HepG2 (cell line): Measurements from ENCODE around the gene TGIF1. TPM values are rescaled to one million over a fixed set of nuclear protein-coding genes. Genes with fewer than 3 reads are reported as not detected.

ENCODE experiments used
- ATAC-seq: fragments of 200-7000 bp; cut with Tn5 transposase; 3 replicates; pipeline ENCODE4 v1.9.1; 2020; ENCODE audit warnings: mild to moderate bottlenecking, moderate library complexity
- BruUV-seq: library from RNA; stranded (reverse); fragments of 400-500 nt; replicated peaks from 2 replicates; lab custom pipeline; 2021; lab: Mats Ljungman, UMichigan
- CTCF ChIA-PET: fragments of 300-600 bp; formaldehyde crosslinking; extraction: SDS; loops from one replicate; lab custom pipeline; 2021; ENCODE audit warnings: low total read pairs, inconsistent platforms, low intra/inter-chr PET ratio; lab: Yijun Ruan, JAX
- POLR2A ChIA-PET: fragments of 350-600 bp; sonication (Branson Sonifier 250); formaldehyde crosslinking; loops from one replicate; lab custom pipeline; 2020; ENCODE audit warnings: antibody characterized with exemption, inconsistent platforms; lab: Yijun Ruan, JAX
- DNase-seq: peaks from one replicate; pipeline ENCODE4 v3.0.0-alpha.2; 2015; ENCODE audit warnings: low spot score
- FAIRE-seq: peaks from 3 replicates; lab custom pipeline; 2011; peaks lifted over from hg19 to GRCh38; lab: Jason Lieb, UNC
- H2AFZ ChIP-seq: one replicate; pipeline ENCODE4 v1.6.1; 2011; ENCODE audit warnings: low read length, inconsistent platforms
- H3K27ac ChIP-seq: fragments of 300-600 bp; 3 replicates; pipeline ENCODE4 v1.8.0; 2011; ENCODE audit warnings: mixed run types, mild to moderate bottlenecking, mixed read lengths, low read length, inconsistent platforms; ENCODE audit not compliant: insufficient read depth; ENCODE audit errors: extremely low read length
- H3K27me3 ChIP-seq, 2 experiments: fragments of 200-600 bp in 1 of 2; 2 replicates in 1 of 2; 3 replicates in 1 of 2; pipeline versions ENCODE4 v1.6.0 to v1.8.0; 2011; ENCODE audit warnings: low read length in 2 of 2, mild to moderate bottlenecking in 2 of 2, moderate library complexity in 2 of 2, inconsistent platforms in 1 of 2; ENCODE audit not compliant: insufficient read depth in 2 of 2, control insufficient read depth in 1 of 2
- H3K36me3 ChIP-seq, 2 experiments: fragments of 200-600 bp in 1 of 2; replicated peaks in 1 of 2; 2 replicates in 1 of 2; 3 replicates in 1 of 2; pipeline versions ENCODE4 v1.5.1 to v1.8.0; 2011; ENCODE audit warnings: low read length in 2 of 2, inconsistent platforms in 1 of 2; ENCODE audit not compliant: insufficient read depth in 2 of 2, control insufficient read depth in 1 of 2
- H3K4me1 ChIP-seq: 2 replicates; pipeline ENCODE4 v1.5.1; 2012; ENCODE audit warnings: low read length, inconsistent platforms; ENCODE audit not compliant: insufficient read depth
- H3K4me2 ChIP-seq: 2 replicates; pipeline ENCODE4 v1.6.0; 2011; ENCODE audit warnings: low read depth, low read length, inconsistent platforms
- H3K4me3 ChIP-seq, 3 experiments: fragments of 200-600 bp in 1 of 3; sonication (generic), shearing (Covaris generic) in 1 of 3; replicated peaks in 1 of 3; 2 replicates each; pipeline ENCODE4 v1.5.1; 2011 to 2016; ENCODE audit warnings: low read length in 3 of 3, inconsistent platforms in 2 of 3, low read depth in 2 of 3, mild to moderate bottlenecking in 2 of 3, control low read depth in 1 of 3, mixed read lengths in 1 of 3; ENCODE audit not compliant: insufficient read depth in 1 of 3
- H3K79me2 ChIP-seq: one replicate; pipeline ENCODE4 v1.6.1; 2011; ENCODE audit warnings: low read length, inconsistent platforms; ENCODE audit not compliant: insufficient read depth
- H3K9ac ChIP-seq: 2 replicates; pipeline ENCODE4 v1.6.0; 2011; ENCODE audit warnings: mild to moderate bottlenecking, low read depth, low read length, inconsistent platforms; ENCODE audit not compliant: insufficient read depth
- H3K9me3 ChIP-seq: 2 replicates; pipeline ENCODE4 v1.5.1; 2012; ENCODE audit warnings: mild to moderate bottlenecking, low read length
- H4K20me1 ChIP-seq: 2 replicates; pipeline ENCODE4 v1.6.0; 2011; ENCODE audit warnings: inconsistent platforms, mild to moderate bottlenecking, low read length, moderate library complexity; ENCODE audit not compliant: insufficient read depth
- FOXO1 ChIP-seq: sonication (generic); formaldehyde crosslinking; IDR thresholded peaks from 2 replicates; pipeline ENCODE4 v1.4.0; 2020; ENCODE audit warnings: missing genetic modification reagents
- HNF1A ChIP-seq, 2 experiments: sonication (generic) in 1 of 2; formaldehyde crosslinking in 1 of 2; IDR thresholded peaks; 2 replicates each; pipeline versions ENCODE4 v1.4.0 to v1.6.1; 2016 to 2020; ENCODE audit warnings: borderline replicate concordance in 1 of 2, low read depth in 1 of 2, mild to moderate bottlenecking in 1 of 2, missing genetic modification reagents in 1 of 2
- HNF4A ChIP-seq: sonication (generic); formaldehyde crosslinking; IDR thresholded peaks from 2 replicates; pipeline ENCODE4 v1.4.0; 2020; ENCODE audit warnings: missing genetic modification reagents
- PCBP2 ChIP-seq: fragments of 200-400 bp; formaldehyde crosslinking; optimal IDR thresholded peaks from 2 replicates; pipeline ENCODE3; 2018; ENCODE audit warnings: low read length, low read depth; ENCODE audit not compliant: poor library complexity, severe bottlenecking
- RARA ChIP-seq: IDR thresholded peaks from 2 replicates; pipeline ENCODE4 v1.6.1; 2016; ENCODE audit warnings: missing genetic modification reagents, missing compliant biosample characterization
- ZNF124 ChIP-seq: sonication (generic); formaldehyde crosslinking; IDR thresholded peaks from 2 replicates; pipeline ENCODE4 v1.4.0; 2020; ENCODE audit warnings: missing genetic modification reagents
- ZNF251 ChIP-seq: sonication (generic); formaldehyde crosslinking; IDR thresholded peaks from 2 replicates; pipeline ENCODE4 v1.9.0; 2021; ENCODE audit warnings: mild to moderate bottlenecking, missing genetic modification reagents
- ZNF44 ChIP-seq: sonication (generic); formaldehyde crosslinking; IDR thresholded peaks from 2 replicates; pipeline ENCODE4 v1.5.1; 2020; ENCODE audit warnings: mild to moderate bottlenecking, missing genetic modification reagents
- ZNF629 ChIP-seq: sonication (generic); formaldehyde crosslinking; conservative IDR thresholded peaks from 2 replicates; pipeline ENCODE4 v1.5.0; 2020; ENCODE audit warnings: missing genetic modification reagents
- WGBS: methylation state at CpG from one replicate; pipeline ENCODE4 v1.1.6; 2017; ENCODE audit warnings: low lambda C conversion rate; 5-methylcytosine and 5-hydroxymethylcytosine counted together
- in situ Hi-C: cut with HindIII; loops from 2 replicates; pipeline ENCODE4 v1.10.0; 2017; ENCODE audit warnings: low pct_unique_long_range_greater_than_20kb; ENCODE audit not compliant: extremely low pct_ligation_motif_present
- intact Hi-C: fragments of 100-400 bp; cut with micrococcal nuclease; formaldehyde crosslinking; loops from one replicate; pipeline ENCODE4 v1.10.0; 2022; ENCODE audit not compliant: unreplicated experiment
- polyA plus RNA-seq, 8 experiments: library from polyadenylated mRNA; depleted of rRNA in 3 of 8; stranded (reverse) in 7 of 8; unstranded in 1 of 8; fragments of >200 nt; fragmentation: Illumina TruSeq in 4 of 8; extraction: Trizol in 4 of 8; gene quantifications; 2 replicates each; pipeline versions ENCODE4 v1.2.1 to v1.2.3, GENCODE V29; 2011 to 2016; ENCODE audit warnings: low read depth in 4 of 8, missing spikeins in 1 of 8, mixed read lengths in 1 of 8; ENCODE audit not compliant: insufficient read depth in 1 of 8
- total RNA-seq, 5 experiments: library from RNA; depleted of rRNA; stranded (reverse); fragments of >200 nt; fragmentation: Illumina TruSeq; extraction: Trizol; gene quantifications; 2 replicates each; pipeline ENCODE4 v1.2.3, GENCODE V29; 2016; ENCODE audit warnings: low read depth in 1 of 5
- TF ChIP-seq, protein P1 (sequence below): sonication (generic); formaldehyde crosslinking; IDR thresholded peaks from 2 replicates; pipeline ENCODE4 v1.5.0; 2020; ENCODE audit warnings: mild to moderate bottlenecking, missing genetic modification reagents
- TF ChIP-seq, protein P2 (sequence below): sonication (generic); formaldehyde crosslinking; IDR thresholded peaks from 2 replicates; pipeline ENCODE4 v1.4.0; 2020; ENCODE audit warnings: mild to moderate bottlenecking, missing genetic modification reagents, borderline replicate concordance

The TGIF1 gene
- total and polyA plus RNA-seq, 2 of the 13 experiments (the other 11 are each of a cell fraction or from before 2014, with no cell fraction given): 50.0 to 76.1 TPM

GRCh38 chr18:3478262-3478978 is 28.4 kb downstream of the TGIF1 start:
- no peak overlapping the region for H3K4me2 ChIP-seq
- CTCF ChIA-PET: no interaction called here
- POLR2A ChIA-PET: no interaction called here
- H3K4me3 ChIP-seq: no peak overlapping the region
- H3K4me1 ChIP-seq: peaks cover 8% of the 10 kb centered on the region; the same call in 1 of the 2 replicates
- in situ Hi-C loops (loop anchor here (25.0 kb wide), 1 partner anchor 91 kb away; no protein-coding TSS in a partner anchor), intact Hi-C loops (no loop called here)
- H4K20me1 ChIP-seq: no peaks in the 10 kb centered on the region
- WGBS: 55% methylated on average over 7 of the region's 8 CpGs
- no peak for ATAC-seq
- H3K9ac ChIP-seq: no peak overlapping the region
- no peak overlapping the region for H3K27ac ChIP-seq
- no TSS peak for BruUV-seq
- H3K27me3 ChIP-seq: peaks cover 0 to 5% of the 10 kb centered on the region in 2 experiments; a peak in 2 of 5 replicates
- no peak overlapping the region for H2AFZ ChIP-seq
- no peak for FAIRE-seq
- no peak for DNase-seq
- H3K79me2 ChIP-seq: no peaks in the 10 kb centered on the region
- H3K36me3 ChIP-seq: no peaks in the 10 kb centered on the region
- no peaks in the 10 kb centered on the region for H3K9me3 ChIP-seq
- TF ChIP-seq HNF4A (CRISPR knock-in tag) (no peak), FOXO1 (no peak), ZNF124 (no peak), HNF1A (IDR thresholded peaks at IDR 0.05; ENCODE audit: low read depth) (no peak), HNF1A (CRISPR knock-in tag; IDR thresholded peaks at IDR 0.05; ENCODE audit: borderline replicate concordance) (no peak), ZNF44 (no peak), ZNF251 (no peak), ZNF629 (CRISPR knock-in tag) (no peak), PCBP2 (no peak), RARA (CRISPR knock-in tag) (no peak)
- TF ChIP-seq, protein P1, sequence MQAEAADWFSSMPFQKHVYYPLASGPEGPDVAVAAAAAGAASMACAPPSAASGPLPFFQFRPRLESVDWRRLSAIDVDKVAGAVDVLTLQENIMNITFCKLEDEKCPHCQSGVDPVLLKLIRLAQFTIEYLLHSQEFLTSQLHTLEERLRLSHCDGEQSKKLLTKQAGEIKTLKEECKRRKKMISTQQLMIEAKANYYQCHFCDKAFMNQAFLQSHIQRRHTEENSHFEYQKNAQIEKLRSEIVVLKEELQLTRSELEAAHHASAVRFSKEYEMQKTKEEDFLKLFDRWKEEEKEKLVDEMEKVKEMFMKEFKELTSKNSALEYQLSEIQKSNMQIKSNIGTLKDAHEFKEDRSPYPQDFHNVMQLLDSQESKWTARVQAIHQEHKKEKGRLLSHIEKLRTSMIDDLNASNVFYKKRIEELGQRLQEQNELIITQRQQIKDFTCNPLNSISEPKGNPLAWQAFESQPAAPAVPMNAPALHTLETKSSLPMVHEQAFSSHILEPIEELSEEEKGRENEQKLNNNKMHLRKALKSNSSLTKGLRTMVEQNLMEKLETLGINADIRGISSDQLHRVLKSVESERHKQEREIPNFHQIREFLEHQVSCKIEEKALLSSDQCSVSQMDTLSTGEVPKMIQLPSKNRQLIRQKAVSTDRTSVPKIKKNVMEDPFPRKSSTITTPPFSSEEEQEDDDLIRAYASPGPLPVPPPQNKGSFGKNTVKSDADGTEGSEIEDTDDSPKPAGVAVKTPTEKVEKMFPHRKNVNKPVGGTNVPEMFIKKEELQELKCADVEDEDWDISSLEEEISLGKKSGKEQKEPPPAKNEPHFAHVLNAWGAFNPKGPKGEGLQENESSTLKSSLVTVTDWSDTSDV (CRISPR knock-in tag): no peak
- TF ChIP-seq, protein P2, sequence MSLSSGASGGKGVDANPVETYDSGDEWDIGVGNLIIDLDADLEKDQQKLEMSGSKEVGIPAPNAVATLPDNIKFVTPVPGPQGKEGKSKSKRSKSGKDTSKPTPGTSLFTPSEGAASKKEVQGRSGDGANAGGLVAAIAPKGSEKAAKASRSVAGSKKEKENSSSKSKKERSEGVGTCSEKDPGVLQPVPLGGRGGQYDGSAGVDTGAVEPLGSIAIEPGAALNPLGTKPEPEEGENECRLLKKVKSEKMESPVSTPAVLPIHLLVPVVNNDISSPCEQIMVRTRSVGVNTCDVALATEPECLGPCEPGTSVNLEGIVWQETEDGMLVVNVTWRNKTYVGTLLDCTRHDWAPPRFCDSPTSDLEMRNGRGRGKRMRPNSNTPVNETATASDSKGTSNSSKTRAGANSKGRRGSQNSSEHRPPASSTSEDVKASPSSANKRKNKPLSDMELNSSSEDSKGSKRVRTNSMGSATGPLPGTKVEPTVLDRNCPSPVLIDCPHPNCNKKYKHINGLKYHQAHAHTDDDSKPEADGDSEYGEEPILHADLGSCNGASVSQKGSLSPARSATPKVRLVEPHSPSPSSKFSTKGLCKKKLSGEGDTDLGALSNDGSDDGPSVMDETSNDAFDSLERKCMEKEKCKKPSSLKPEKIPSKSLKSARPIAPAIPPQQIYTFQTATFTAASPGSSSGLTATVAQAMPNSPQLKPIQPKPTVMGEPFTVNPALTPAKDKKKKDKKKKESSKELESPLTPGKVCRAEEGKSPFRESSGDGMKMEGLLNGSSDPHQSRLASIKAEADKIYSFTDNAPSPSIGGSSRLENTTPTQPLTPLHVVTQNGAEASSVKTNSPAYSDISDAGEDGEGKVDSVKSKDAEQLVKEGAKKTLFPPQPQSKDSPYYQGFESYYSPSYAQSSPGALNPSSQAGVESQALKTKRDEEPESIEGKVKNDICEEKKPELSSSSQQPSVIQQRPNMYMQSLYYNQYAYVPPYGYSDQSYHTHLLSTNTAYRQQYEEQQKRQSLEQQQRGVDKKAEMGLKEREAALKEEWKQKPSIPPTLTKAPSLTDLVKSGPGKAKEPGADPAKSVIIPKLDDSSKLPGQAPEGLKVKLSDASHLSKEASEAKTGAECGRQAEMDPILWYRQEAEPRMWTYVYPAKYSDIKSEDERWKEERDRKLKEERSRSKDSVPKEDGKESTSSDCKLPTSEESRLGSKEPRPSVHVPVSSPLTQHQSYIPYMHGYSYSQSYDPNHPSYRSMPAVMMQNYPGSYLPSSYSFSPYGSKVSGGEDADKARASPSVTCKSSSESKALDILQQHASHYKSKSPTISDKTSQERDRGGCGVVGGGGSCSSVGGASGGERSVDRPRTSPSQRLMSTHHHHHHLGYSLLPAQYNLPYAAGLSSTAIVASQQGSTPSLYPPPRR (CRISPR knock-in tag): no peak
